ENCODE measurements around the gene ADCY3.

The ADCY3 gene

DNA sequence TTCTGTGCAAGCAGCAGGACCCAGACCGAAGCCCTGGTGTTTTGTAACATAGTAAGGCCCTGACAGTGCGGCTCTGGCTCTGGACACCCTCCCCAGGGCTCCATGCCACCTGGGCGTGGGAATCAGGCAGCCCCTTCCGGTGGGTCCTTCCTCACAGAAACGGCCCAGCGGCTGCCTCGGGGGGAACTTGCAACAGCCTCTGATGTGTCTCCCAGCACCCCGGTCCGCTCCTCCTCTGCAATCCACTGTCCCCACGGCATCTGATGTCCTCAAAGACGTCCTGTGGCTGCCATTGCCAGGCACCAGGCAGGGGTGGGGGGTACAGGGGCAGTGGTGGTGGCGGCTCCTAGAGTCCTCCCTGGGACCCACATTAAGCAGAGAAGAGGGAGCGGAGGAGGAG lies 68.0 kb downstream of the ADCY3 start:
- no peak for TF ChIP-seq CTCF (IDR thresholded peaks at IDR 0.05; ENCODE audit: control insufficient read depth, extremely low read depth, insufficient read depth)
- DNase-seq (ENCODE audit: low read depth) = no peak
- no peak overlapping the region for H3K4me3 ChIP-seq (ENCODE audit: low read depth, low read length)

DNA sequence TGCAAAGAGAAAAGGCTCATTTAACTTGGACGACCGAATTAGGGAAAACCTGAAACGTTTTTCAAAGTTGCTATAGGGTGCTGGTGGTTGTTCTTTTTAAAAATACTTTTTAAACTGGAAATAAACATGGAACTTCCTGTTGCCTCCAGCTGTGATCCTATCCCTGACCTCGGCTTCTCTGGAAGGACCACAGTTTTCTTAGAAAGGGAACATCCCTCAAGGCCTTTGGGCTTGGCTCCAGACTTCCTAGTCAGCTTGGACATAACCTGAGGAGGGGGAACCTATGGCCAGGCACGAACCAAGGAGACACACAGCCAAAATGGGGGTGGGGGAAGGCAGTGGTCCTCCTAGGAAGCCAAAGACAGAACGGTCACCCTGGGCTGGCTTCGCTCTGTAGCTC lies 69.1 kb downstream of the ADCY3 start:
- no peak for TF ChIP-seq CTCF (IDR thresholded peaks at IDR 0.05; ENCODE audit: control insufficient read depth, extremely low read depth, insufficient read depth)
- DNase-seq (ENCODE audit: low read depth) = no peak
- H3K4me3 ChIP-seq (ENCODE audit: low read depth, low read length) = no peak overlapping the region

DNA sequence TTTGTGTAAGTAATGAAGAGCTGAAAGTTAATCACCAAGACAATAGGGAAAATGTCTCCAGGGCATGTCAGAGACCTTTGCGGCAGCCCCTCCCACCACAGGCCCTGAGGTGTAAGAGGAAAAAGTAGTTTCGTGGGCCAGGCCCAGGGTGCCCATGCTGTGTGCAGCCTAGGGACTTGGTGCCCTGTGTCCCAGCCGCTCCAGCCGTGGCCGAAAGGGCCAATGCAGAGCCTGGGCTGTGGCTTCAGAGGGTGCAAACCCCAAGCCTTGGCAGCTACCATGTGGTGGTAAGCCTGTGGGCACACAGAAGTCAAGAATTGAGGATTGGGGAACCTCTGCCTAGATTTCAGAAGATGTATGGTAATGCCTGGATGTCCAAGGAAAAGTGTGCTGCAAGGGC lies 74.3 kb downstream of the ADCY3 start:
- no peak for TF ChIP-seq CTCF (IDR thresholded peaks at IDR 0.05; ENCODE audit: control insufficient read depth, extremely low read depth, insufficient read depth)
- H3K4me3 ChIP-seq (ENCODE audit: low read depth, low read length) = no peak overlapping the region
- no peak for DNase-seq (ENCODE audit: low read depth)

- no peak overlapping the region for H3K4me3 ChIP-seq (ENCODE audit: low read depth, low read length)
- no peak for TF ChIP-seq CTCF (IDR thresholded peaks at IDR 0.05; ENCODE audit: control insufficient read depth, extremely low read depth, insufficient read depth)
- no peak for DNase-seq (ENCODE audit: low read depth)
These were observed 75.9 kb downstream of the ADCY3 start for GRCh38 chr2:24844023-24844685.

GRCh38 chr2:24843330-24843860 lies 76.6 kb downstream of the ADCY3 start:
- no peak for TF ChIP-seq CTCF (IDR thresholded peaks at IDR 0.05; ENCODE audit: control insufficient read depth, extremely low read depth, insufficient read depth)
- DNase-seq (ENCODE audit: low read depth) = no peak
- no peak overlapping the region for H3K4me3 ChIP-seq (ENCODE audit: low read depth, low read length)

GRCh38 chr2:24842081-24843050 lies 77.7 kb downstream of the ADCY3 start:
- no peak for TF ChIP-seq CTCF (IDR thresholded peaks at IDR 0.05; ENCODE audit: control insufficient read depth, extremely low read depth, insufficient read depth)
- no peak for DNase-seq (ENCODE audit: low read depth)
- H3K4me3 ChIP-seq (ENCODE audit: low read depth, low read length) = no peak overlapping the region
